Astrocyte (in vitro differentiated cells and primary cell): Measurements from ENCODE around the gene SLC24A5. TPM values are rescaled to one million over a fixed set of nuclear protein-coding genes. Genes with fewer than 3 reads are reported as not detected.
A peak's percentile ranks its signal among the peaks of the same experiment; 100 is the strongest.

Experiments
- DNase-seq: peaks from one replicate; pipeline ENCODE4 v3.0.0-alpha.2; 2010; ENCODE audit warnings: low read depth
- FAIRE-seq: peaks from 2 replicates; lab custom pipeline; 2011; peaks lifted over from hg19 to GRCh38; lab: Jason Lieb, UNC
- H2AFZ ChIP-seq: 2 replicates; pipeline ENCODE4 v1.6.0; 2012; ENCODE audit warnings: low read depth, low read length, inconsistent platforms
- H3K27ac ChIP-seq: 2 replicates; pipeline ENCODE4 v1.5.1; 2011; ENCODE audit warnings: low read depth, low read length, inconsistent platforms
- H3K27me3 ChIP-seq: 2 replicates; pipeline ENCODE4 v1.6.0; 2011; ENCODE audit warnings: low read length, inconsistent platforms; ENCODE audit not compliant: insufficient read depth
- H3K36me3 ChIP-seq: 2 replicates; pipeline ENCODE4 v1.5.1; 2011; ENCODE audit warnings: low read length, inconsistent platforms; ENCODE audit not compliant: insufficient read depth
- H3K4me1 ChIP-seq: 2 replicates; pipeline ENCODE4 v1.5.1; 2011; ENCODE audit warnings: low read length, inconsistent platforms; ENCODE audit not compliant: insufficient read depth
- H3K4me2 ChIP-seq: 2 replicates; pipeline ENCODE4 v1.6.0; 2012; ENCODE audit warnings: low read length, inconsistent platforms
- H3K4me3 ChIP-seq: 2 replicates; pipeline ENCODE4 v1.5.1; 2011; ENCODE audit warnings: low read depth, mild to moderate bottlenecking, low read length, inconsistent platforms; ENCODE audit not compliant: insufficient read depth
- H3K79me2 ChIP-seq: 2 replicates; pipeline ENCODE4 v1.6.0; 2012; ENCODE audit warnings: mild to moderate bottlenecking, low read length, inconsistent platforms; ENCODE audit not compliant: insufficient read depth
- H3K9ac ChIP-seq: 2 replicates; pipeline ENCODE4 v1.6.0; 2012; ENCODE audit warnings: mild to moderate bottlenecking, low read length, inconsistent platforms
- H3K9me3 ChIP-seq: 2 replicates; pipeline ENCODE4 v1.5.1; 2012; ENCODE audit warnings: low read depth, mild to moderate bottlenecking, low read length, inconsistent platforms; ENCODE audit not compliant: insufficient read depth
- H4K20me1 ChIP-seq: 2 replicates; pipeline ENCODE4 v1.6.0; 2012; ENCODE audit warnings: low read length, inconsistent platforms; ENCODE audit not compliant: insufficient read depth
- H3K27ac Mint-ChIP-seq: one replicate; pipeline ENCODE4 v1.8.0; 2021; ENCODE audit warnings: mild to moderate bottlenecking, mixed read lengths; ENCODE audit not compliant: unreplicated experiment
- H3K27me3 Mint-ChIP-seq: one replicate; pipeline ENCODE4 v1.8.0; 2021; ENCODE audit warnings: low read depth, mixed read lengths; ENCODE audit not compliant: unreplicated experiment
- H3K36me3 Mint-ChIP-seq: one replicate; pipeline ENCODE4 v1.8.0; 2021; ENCODE audit warnings: low read depth, mixed read lengths; ENCODE audit not compliant: unreplicated experiment
- H3K4me1 Mint-ChIP-seq: one replicate; pipeline ENCODE4 v1.8.0; 2021; ENCODE audit warnings: low read depth, mixed read lengths; ENCODE audit not compliant: unreplicated experiment
- H3K4me3 Mint-ChIP-seq: one replicate; pipeline ENCODE4 v1.8.0; 2021; ENCODE audit warnings: mild to moderate bottlenecking, moderate library complexity, mixed read lengths; ENCODE audit not compliant: unreplicated experiment
- H3K9me3 Mint-ChIP-seq: one replicate; pipeline ENCODE4 v1.8.0; 2021; ENCODE audit warnings: mild to moderate bottlenecking, mixed read lengths; ENCODE audit not compliant: unreplicated experiment
- CTCF ChIP-seq: IDR thresholded peaks from 2 replicates; pipeline ENCODE4 v1.5.1; 2011; ENCODE audit warnings: low read depth, mild to moderate bottlenecking, inconsistent platforms, low read length, moderate library complexity; ENCODE audit not compliant: insufficient read depth
- EZH2 ChIP-seq: IDR thresholded peaks from 2 replicates; pipeline ENCODE4 v1.6.1; 2012; ENCODE audit warnings: mild to moderate bottlenecking, low read length, inconsistent platforms; ENCODE audit not compliant: insufficient read depth
- total RNA-seq: library from RNA; stranded (reverse); gene quantifications from 2 replicates; pipeline ENCODE4 v1.2.1, GENCODE V29; 2021

Gene SLC24A5
- total RNA-seq, 1 donor from 2014 or later: not detected

- Mint-ChIP-seq H3K4me1 (peaks cover 5% of the 10 kb centered on the region), H3K27ac (no peak overlapping the region), H3K9me3 (peaks cover under 1% of the 10 kb centered on the region), H3K4me3 (no peak overlapping the region), H3K36me3 (no peaks in the 10 kb centered on the region), H3K27me3 (peaks cover 8% of the 10 kb centered on the region)
- Histone ChIP-seq H3K4me2 (no peak overlapping the region), H3K79me2 (no peaks in the 10 kb centered on the region), H3K9me3 (no peaks in the 10 kb centered on the region), H2AFZ (no peak overlapping the region), H4K20me1 (no peaks in the 10 kb centered on the region), H3K4me1 (peaks cover 7% of the 10 kb centered on the region), H3K4me3 (no peak overlapping the region), H3K27me3 (no peaks in the 10 kb centered on the region), H3K27ac (no peak overlapping the region), H3K9ac (no peak overlapping the region), H3K36me3 (no peaks in the 10 kb centered on the region)
- TF ChIP-seq CTCF: no peak
- no peak for TF ChIP-seq EZH2
- FAIRE-seq: no peak
- no peak for DNase-seq
Observed at GRCh38 chr15:48101376-48101961, 19.3 kb upstream of the SLC24A5 start.

GRCh38 chr15:48102167-48102566 is 18.6 kb upstream of the SLC24A5 start:
- Histone ChIP-seq H3K79me2 (no peaks in the 10 kb centered on the region), H2AFZ (no peak overlapping the region), H3K4me2 (no peak overlapping the region), H4K20me1 (no peaks in the 10 kb centered on the region), H3K27ac (no peak overlapping the region), H3K9me3 (no peaks in the 10 kb centered on the region), H3K27me3 (no peaks in the 10 kb centered on the region), H3K9ac (no peak overlapping the region), H3K4me1 (no peaks in the 10 kb centered on the region), H3K36me3 (no peaks in the 10 kb centered on the region), H3K4me3 (no peak overlapping the region)
- H3K9me3 Mint-ChIP-seq: no peaks in the 10 kb centered on the region
- DNase-seq: peak; percentile 39
- TF ChIP-seq CTCF (no peak), EZH2 (no peak)
- peaks cover under 1% of the 10 kb centered on the region for H3K4me1 Mint-ChIP-seq
- no peak overlapping the region for H3K27ac Mint-ChIP-seq
- no peak for FAIRE-seq
- H3K27me3 Mint-ChIP-seq: peaks cover 8% of the 10 kb centered on the region
- H3K36me3 Mint-ChIP-seq: no peaks in the 10 kb centered on the region
- no peak overlapping the region for H3K4me3 Mint-ChIP-seq

- Mint-ChIP-seq H3K9me3 (no peaks in the 10 kb centered on the region), H3K27me3 (peaks cover 15% of the 10 kb centered on the region), H3K4me1 (no peaks in the 10 kb centered on the region), H3K4me3 (no peak overlapping the region), H3K27ac (no peak overlapping the region), H3K36me3 (no peaks in the 10 kb centered on the region)
- Histone ChIP-seq H3K27me3 (no peaks in the 10 kb centered on the region), H2AFZ (no peak overlapping the region), H3K36me3 (no peaks in the 10 kb centered on the region), H3K4me3 (no peak overlapping the region), H3K79me2 (no peaks in the 10 kb centered on the region), H3K9me3 (no peaks in the 10 kb centered on the region), H4K20me1 (no peaks in the 10 kb centered on the region), H3K4me1 (no peaks in the 10 kb centered on the region), H3K9ac (no peak overlapping the region), H3K4me2 (no peak overlapping the region), H3K27ac (no peak overlapping the region)
- DNase-seq (no peak), FAIRE-seq (no peak)
- TF ChIP-seq CTCF (no peak), EZH2 (no peak)
Observed at GRCh38 chr15:48103647-48104046, 17.1 kb upstream of the SLC24A5 start.
